HepG2 (cell line): ENCODE measurements around the gene VPS13D. TPM values are rescaled to one million over a fixed set of nuclear protein-coding genes. Genes with fewer than 3 reads are reported as not detected.

Experiments
- ATAC-seq: fragments of 200-7000 bp; cut with Tn5 transposase; 3 replicates; pipeline ENCODE4 v1.9.1; 2020; ENCODE audit warnings: mild to moderate bottlenecking, moderate library complexity
- BruUV-seq: library from RNA; stranded (reverse); fragments of 400-500 nt; replicated peaks from 2 replicates; lab custom pipeline; 2021; lab: Mats Ljungman, UMichigan
- CTCF ChIA-PET: fragments of 300-600 bp; formaldehyde crosslinking; extraction: SDS; loops from one replicate; lab custom pipeline; 2021; ENCODE audit warnings: low total read pairs, inconsistent platforms, low intra/inter-chr PET ratio; lab: Yijun Ruan, JAX
- POLR2A ChIA-PET: fragments of 350-600 bp; sonication (Branson Sonifier 250); formaldehyde crosslinking; loops from one replicate; lab custom pipeline; 2020; ENCODE audit warnings: antibody characterized with exemption, inconsistent platforms; lab: Yijun Ruan, JAX
- DNase-seq: peaks from one replicate; pipeline ENCODE4 v3.0.0-alpha.2; 2015; ENCODE audit warnings: low spot score
- FAIRE-seq: peaks from 3 replicates; lab custom pipeline; 2011; peaks lifted over from hg19 to GRCh38; lab: Jason Lieb, UNC
- H2AFZ ChIP-seq: one replicate; pipeline ENCODE4 v1.6.1; 2011; ENCODE audit warnings: low read length, inconsistent platforms
- H3K27ac ChIP-seq: fragments of 300-600 bp; 3 replicates; pipeline ENCODE4 v1.8.0; 2011; ENCODE audit warnings: mixed run types, mild to moderate bottlenecking, mixed read lengths, low read length, inconsistent platforms; ENCODE audit not compliant: insufficient read depth; ENCODE audit errors: extremely low read length
- H3K27me3 ChIP-seq, 2 experiments: fragments of 200-600 bp in 1 of 2; 2 replicates in 1 of 2; 3 replicates in 1 of 2; pipeline versions ENCODE4 v1.6.0 to v1.8.0; 2011; ENCODE audit warnings: low read length in 2 of 2, mild to moderate bottlenecking in 2 of 2, moderate library complexity in 2 of 2, inconsistent platforms in 1 of 2; ENCODE audit not compliant: insufficient read depth in 2 of 2, control insufficient read depth in 1 of 2
- H3K36me3 ChIP-seq, 2 experiments: fragments of 200-600 bp in 1 of 2; replicated peaks in 1 of 2; 2 replicates in 1 of 2; 3 replicates in 1 of 2; pipeline versions ENCODE4 v1.5.1 to v1.8.0; 2011; ENCODE audit warnings: low read length in 2 of 2, inconsistent platforms in 1 of 2; ENCODE audit not compliant: insufficient read depth in 2 of 2, control insufficient read depth in 1 of 2
- H3K4me1 ChIP-seq: 2 replicates; pipeline ENCODE4 v1.5.1; 2012; ENCODE audit warnings: low read length, inconsistent platforms; ENCODE audit not compliant: insufficient read depth
- H3K4me2 ChIP-seq: 2 replicates; pipeline ENCODE4 v1.6.0; 2011; ENCODE audit warnings: low read depth, low read length, inconsistent platforms
- H3K4me3 ChIP-seq, 3 experiments: fragments of 200-600 bp in 1 of 3; sonication (generic), shearing (Covaris generic) in 1 of 3; replicated peaks in 1 of 3; 2 replicates each; pipeline ENCODE4 v1.5.1; 2011 to 2016; ENCODE audit warnings: low read length in 3 of 3, inconsistent platforms in 2 of 3, low read depth in 2 of 3, mild to moderate bottlenecking in 2 of 3, control low read depth in 1 of 3, mixed read lengths in 1 of 3; ENCODE audit not compliant: insufficient read depth in 1 of 3
- H3K79me2 ChIP-seq: one replicate; pipeline ENCODE4 v1.6.1; 2011; ENCODE audit warnings: low read length, inconsistent platforms; ENCODE audit not compliant: insufficient read depth
- H3K9ac ChIP-seq: 2 replicates; pipeline ENCODE4 v1.6.0; 2011; ENCODE audit warnings: mild to moderate bottlenecking, low read depth, low read length, inconsistent platforms; ENCODE audit not compliant: insufficient read depth
- H3K9me3 ChIP-seq: 2 replicates; pipeline ENCODE4 v1.5.1; 2012; ENCODE audit warnings: mild to moderate bottlenecking, low read length
- H4K20me1 ChIP-seq: 2 replicates; pipeline ENCODE4 v1.6.0; 2011; ENCODE audit warnings: inconsistent platforms, mild to moderate bottlenecking, low read length, moderate library complexity; ENCODE audit not compliant: insufficient read depth
- ZFX ChIP-seq: sonication (generic); formaldehyde crosslinking; IDR thresholded peaks from 2 replicates; pipeline ENCODE4 v1.4.0; 2020; ENCODE audit warnings: mild to moderate bottlenecking, low read depth, missing genetic modification reagents, moderate library complexity
- ZNF883 ChIP-seq: sonication (generic); formaldehyde crosslinking; IDR thresholded peaks from 2 replicates; pipeline ENCODE4 v1.5.1; 2020; ENCODE audit warnings: mild to moderate bottlenecking, missing genetic modification reagents; ENCODE audit errors: not compliant biosample characterization
- WGBS: methylation state at CpG from one replicate; pipeline ENCODE4 v1.1.6; 2017; ENCODE audit warnings: low lambda C conversion rate; 5-methylcytosine and 5-hydroxymethylcytosine counted together
- in situ Hi-C: cut with HindIII; loops from 2 replicates; pipeline ENCODE4 v1.10.0; 2017; ENCODE audit warnings: low pct_unique_long_range_greater_than_20kb; ENCODE audit not compliant: extremely low pct_ligation_motif_present
- intact Hi-C: fragments of 100-400 bp; cut with micrococcal nuclease; formaldehyde crosslinking; loops from one replicate; pipeline ENCODE4 v1.10.0; 2022; ENCODE audit not compliant: unreplicated experiment
- polyA plus RNA-seq, 8 experiments: library from polyadenylated mRNA; depleted of rRNA in 3 of 8; stranded (reverse) in 7 of 8; unstranded in 1 of 8; fragments of >200 nt; fragmentation: Illumina TruSeq in 4 of 8; extraction: Trizol in 4 of 8; gene quantifications; 2 replicates each; pipeline versions ENCODE4 v1.2.1 to v1.2.3, GENCODE V29; 2011 to 2016; ENCODE audit warnings: low read depth in 4 of 8, missing spikeins in 1 of 8, mixed read lengths in 1 of 8; ENCODE audit not compliant: insufficient read depth in 1 of 8
- total RNA-seq, 5 experiments: library from RNA; depleted of rRNA; stranded (reverse); fragments of >200 nt; fragmentation: Illumina TruSeq; extraction: Trizol; gene quantifications; 2 replicates each; pipeline ENCODE4 v1.2.3, GENCODE V29; 2016; ENCODE audit warnings: low read depth in 1 of 5
- TF ChIP-seq, protein P1 (sequence below): sonication (generic); formaldehyde crosslinking; IDR thresholded peaks from 2 replicates; pipeline ENCODE4 v1.5.1; 2020; ENCODE audit warnings: missing genetic modification reagents, mild to moderate bottlenecking, borderline replicate concordance

VPS13D gene
- total and polyA plus RNA-seq, 2 of the 13 experiments (the other 11 are each of a cell fraction or from before 2014, with no cell fraction given), result 8.6 to 13.9 TPM

DNA sequence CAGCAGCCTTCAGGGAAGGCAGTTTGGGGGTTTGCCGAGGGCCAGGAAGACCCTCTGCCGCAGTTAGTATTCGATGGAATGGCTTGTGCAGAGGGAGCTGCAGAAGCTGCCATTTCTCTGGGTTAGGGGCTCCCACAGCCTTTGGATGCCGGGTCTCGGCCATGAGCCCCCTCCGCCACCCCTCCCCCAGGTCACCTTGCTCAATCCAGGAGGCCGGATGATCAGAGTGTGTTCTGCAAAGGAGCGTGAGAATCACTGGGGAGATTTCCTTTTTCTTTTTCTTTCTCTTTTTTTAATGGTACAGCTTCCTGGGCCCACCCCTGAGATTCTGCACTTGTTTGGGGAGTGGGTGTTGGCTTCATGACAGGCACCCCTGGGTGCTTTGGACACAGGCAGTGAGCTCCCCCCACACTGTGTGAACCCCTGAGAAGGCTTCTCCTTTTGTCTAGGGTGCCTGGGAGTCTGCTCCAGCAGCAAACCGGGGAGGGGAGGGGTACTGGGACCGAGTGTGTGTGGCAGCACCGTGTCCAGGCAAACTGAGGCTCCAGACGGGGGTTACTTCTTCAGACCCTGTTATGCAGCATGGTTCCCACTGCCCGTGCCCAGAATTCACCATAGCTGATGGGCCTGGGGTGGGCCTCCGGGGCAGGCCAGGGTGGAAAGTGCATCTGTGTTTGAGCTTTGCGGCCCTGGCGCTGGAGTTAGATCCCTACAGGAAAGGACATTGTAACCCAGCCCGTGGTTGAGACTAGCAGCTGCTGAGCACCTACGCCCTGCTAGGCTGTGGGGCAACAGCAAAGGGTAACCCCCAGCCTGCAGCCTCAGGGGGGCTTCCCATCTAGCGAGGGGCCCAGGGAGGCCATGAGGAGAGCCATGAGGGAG is 44.6 kb upstream of the VPS13D start:
- Histone ChIP-seq H3K27me3 (peaks cover 11 to 32% of the 10 kb centered on the region in 2 experiments; a peak in 3 of 5 replicates), H3K36me3 (no peaks in the 10 kb centered on the region), H3K9ac (0 out of 2 replicates have a peak overlapping the region, but pooled peaks have one; percentile 16), H2AFZ (no peak overlapping the region), H3K79me2 (no peaks in the 10 kb centered on the region), H3K4me1 (peaks cover 44% of the 10 kb centered on the region), H3K9me3 (no peaks in the 10 kb centered on the region), H3K4me3 (peak overlapping the region in 1 of 3 experiments; percentile 51; a peak in 1 of 6 replicates), H4K20me1 (no peaks in the 10 kb centered on the region), H3K27ac (no peak overlapping the region), H3K4me2 (peak overlapping the region; percentile 62)
- ChIA-PET POLR2A (interaction anchor here (0.5 kb wide), 1 partner anchor 429 kb away, joined by 4 read pairs; no protein-coding TSS in a partner anchor), CTCF (no interaction called here)
- TF ChIP-seq ZFX, result 0 out of 2 replicates have a peak, but pooled peaks have one; percentile 36
- peak; percentile 24 for TF ChIP-seq ZNF883
- TF ChIP-seq, protein P1, sequence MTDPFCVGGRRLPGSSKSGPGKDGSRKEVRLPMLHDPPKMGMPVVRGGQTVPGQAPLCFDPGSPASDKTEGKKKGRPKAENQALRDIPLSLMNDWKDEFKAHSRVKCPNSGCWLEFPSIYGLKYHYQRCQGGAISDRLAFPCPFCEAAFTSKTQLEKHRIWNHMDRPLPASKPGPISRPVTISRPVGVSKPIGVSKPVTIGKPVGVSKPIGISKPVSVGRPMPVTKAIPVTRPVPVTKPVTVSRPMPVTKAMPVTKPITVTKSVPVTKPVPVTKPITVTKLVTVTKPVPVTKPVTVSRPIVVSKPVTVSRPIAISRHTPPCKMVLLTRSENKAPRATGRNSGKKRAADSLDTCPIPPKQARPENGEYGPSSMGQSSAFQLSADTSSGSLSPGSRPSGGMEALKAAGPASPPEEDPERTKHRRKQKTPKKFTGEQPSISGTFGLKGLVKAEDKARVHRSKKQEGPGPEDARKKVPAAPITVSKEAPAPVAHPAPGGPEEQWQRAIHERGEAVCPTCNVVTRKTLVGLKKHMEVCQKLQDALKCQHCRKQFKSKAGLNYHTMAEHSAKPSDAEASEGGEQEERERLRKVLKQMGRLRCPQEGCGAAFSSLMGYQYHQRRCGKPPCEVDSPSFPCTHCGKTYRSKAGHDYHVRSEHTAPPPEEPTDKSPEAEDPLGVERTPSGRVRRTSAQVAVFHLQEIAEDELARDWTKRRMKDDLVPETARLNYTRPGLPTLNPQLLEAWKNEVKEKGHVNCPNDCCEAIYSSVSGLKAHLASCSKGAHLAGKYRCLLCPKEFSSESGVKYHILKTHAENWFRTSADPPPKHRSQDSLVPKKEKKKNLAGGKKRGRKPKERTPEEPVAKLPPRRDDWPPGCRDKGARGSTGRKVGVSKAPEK (CRISPR knock-in tag), result no peak
- DNase-seq (no peak), ATAC-seq (peak; percentile 79), FAIRE-seq (no peak)
- WGBS, result 0% methylated on average over 5 of the region's 19 CpGs
- in situ Hi-C loops (no loop called here), intact Hi-C loops (no loop called here)
- no TSS peak for BruUV-seq
